Activated naive CD8-positive, alpha-beta T cell treated with anti-CD3 and anti-CD28 coated beads, Interleukin-2, amount 50 U/mL, for 16 hours (primary cell): ENCODE measurements around the gene IL1RN.

ENCODE experiments used
- DNase-seq: peaks from one replicate; pipeline ENCODE4 v3.0.0-alpha.2; 2020; ENCODE audit warnings: low read depth, low spot score

IL1RN gene

DNA sequence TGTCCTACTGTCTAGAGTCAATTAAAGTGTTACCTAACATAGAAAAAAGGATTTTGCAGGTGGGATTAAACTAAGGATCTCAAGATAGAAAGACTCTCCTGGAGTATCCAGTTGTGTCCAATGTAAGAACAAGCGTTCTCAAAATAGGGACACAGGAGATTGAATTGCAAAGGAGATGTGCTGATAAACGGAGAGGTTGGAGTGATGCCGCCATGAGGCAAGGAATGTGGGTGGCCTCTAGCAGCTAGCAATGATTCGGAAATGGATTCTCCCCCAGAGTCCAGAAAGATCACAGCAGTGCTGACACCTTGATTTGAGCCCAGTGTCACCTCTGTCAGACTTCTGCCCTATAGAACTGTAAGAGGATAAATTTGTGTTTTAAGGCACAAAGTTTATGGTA is 24.1 kb upstream of the IL1RN start:
- DNase-seq: no peak

DNA sequence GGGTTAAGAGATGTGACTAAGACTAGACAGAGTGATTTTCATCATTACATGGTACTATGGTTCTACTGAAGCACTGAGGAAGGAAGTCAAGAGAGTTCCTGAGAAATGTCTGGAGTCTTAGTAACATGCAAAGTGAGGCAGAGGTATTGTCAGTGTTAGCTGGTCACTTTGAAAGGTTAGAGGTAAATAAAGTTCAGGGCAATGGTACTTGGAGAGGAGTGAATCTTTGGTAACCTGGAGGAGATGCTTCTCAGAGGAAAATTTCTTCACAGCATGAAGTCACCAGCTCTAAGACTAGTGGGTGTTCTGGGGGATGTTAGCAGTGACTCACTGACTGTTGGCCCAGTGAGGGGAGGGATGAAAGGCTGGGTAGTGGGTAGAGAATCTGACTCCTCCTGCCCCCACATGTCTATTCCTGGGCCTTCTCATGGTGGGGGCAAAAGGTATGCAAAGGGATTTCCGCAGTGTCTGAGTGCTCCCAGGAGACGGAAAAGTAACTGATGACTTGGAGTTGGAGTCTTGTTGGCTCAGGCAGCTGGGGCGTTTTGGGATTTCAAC is 23.3 kb upstream of the IL1RN start:
- DNase-seq: no peak

DNA sequence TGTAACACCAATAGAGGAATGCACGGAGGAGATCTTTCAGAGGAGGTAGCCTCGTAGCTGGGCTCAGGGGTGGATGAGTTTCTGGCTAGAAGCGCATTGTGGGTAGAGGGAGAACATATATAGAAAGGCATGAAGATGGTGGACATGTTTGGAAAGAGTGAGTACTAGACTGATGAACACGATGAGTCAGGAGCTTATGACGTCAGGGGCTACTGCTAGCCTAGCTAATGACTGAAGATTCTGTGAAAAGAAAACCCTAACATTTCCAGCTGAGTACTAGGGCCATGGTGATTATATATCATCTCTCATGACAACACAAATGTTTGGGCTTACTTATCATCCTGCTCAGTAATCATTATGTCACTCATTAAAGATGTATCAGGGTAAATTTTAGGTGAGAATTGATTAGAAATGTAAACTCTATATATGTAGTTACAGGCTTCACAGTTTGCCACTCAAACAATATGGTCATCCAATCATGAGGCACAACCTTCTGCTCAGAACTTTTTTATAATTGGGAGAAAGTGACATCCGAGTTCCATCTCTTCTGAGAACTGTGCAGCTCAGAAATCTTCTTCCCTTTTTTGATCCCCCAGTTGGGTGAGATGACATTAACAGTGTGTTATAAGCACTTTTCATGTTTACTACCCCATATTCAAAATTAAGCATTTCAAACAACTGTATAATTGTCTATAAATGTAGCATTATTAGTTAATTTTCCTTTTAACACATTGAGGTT is 22.2 kb upstream of the IL1RN start:
- DNase-seq: no peak

DNA sequence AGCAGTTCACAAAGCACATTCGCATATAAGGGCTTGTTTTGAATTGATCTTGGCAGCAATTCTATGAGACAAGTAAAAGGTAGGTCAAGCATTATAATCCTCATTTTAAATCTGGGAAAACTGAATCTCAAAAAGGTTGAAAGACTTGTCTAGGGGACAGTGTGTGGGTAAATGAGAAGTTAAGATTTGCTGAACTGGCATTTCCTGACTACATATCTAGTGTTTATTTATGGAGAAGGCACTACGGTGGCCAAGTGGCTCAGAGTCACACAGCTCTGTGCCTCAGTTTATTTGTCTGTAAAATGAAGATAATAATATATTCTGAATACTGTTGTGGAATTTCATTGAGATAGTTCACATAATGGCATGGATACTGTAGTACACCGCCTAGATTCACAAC is 16.3 kb upstream of the IL1RN start:
- DNase-seq: no peak

DNA sequence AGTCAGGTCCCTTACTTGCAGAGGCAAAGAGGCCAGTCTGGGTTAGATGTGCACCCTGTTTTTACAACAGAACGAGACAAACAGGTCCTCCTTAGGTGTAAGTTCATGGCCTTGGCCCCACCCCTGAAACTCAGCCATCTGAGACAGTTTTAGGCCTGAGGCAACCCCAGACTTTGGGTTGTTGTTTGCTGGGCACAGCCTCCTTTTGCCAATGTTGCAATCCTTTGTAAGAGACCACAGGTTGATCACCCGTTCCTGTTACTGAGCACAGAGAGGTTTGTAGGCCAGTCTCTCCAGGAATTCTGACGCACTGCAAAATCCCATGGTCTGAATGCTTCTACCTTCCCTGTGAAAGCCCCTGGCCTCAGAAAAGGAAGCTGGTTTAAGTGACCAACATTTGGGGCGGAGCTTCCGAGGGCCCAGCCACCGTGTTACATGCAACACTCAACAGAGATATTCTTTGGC is 15.5 kb upstream of the IL1RN start:
- no peak for DNase-seq

DNA sequence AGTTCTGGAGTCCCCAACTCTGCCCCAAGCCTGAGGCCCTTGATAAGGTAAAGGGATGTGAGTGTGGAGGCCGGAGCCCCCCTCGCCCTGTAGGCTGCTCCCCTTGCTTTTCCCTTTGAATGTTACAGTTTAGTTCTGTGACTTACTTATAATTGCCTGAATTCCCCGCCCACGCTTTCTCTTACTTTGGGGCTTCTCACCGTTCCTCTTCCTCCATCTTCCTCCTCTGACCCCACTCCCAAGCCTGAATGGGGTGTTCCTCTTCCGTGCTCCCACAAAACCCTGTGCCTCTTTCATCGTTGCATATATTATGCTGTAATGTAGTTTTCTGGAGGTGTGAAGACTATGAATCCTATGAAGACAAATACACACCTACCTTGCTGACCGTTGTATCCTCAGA is 15.0 kb upstream of the IL1RN start:
- DNase-seq: no peak

DNA sequence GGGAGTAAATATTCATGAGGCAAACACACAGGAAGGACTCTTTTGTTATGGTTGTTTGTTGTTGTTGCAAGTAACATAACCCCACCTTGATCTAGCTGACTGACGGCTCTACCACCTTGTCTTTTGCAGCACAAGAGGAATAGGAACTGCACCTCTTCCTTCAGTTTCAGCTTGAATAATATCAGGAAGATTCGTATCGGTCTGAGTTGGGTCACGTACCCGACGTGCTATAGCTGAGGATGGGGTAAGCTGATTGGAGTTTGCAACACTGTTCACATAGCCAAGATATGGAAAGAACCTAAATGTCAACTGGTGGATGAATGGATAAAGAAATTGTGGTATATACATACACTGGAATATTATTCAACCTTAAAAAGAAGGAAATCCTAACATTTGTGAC is 14.5 kb upstream of the IL1RN start:
- DNase-seq: no peak

DNA sequence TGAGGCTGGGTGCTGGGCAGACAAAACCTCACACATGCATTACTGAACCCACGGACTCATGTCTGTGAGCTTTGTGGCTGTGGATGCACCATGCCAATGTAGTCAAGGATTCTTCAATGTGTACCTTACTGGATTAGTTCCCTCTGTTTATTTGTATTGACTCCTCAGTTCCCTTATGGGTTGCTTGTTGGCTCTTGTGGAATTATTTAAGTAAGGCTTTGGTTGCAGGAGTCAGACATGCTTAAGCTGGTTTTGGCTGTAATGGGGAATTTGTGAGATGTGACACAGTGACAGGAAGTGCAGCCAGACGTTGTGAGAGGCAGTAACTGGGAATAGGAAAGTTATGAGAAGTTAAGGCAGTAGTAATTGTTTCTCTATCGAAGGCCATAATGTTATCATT is 13.6 kb upstream of the IL1RN start:
- no peak for DNase-seq

DNA sequence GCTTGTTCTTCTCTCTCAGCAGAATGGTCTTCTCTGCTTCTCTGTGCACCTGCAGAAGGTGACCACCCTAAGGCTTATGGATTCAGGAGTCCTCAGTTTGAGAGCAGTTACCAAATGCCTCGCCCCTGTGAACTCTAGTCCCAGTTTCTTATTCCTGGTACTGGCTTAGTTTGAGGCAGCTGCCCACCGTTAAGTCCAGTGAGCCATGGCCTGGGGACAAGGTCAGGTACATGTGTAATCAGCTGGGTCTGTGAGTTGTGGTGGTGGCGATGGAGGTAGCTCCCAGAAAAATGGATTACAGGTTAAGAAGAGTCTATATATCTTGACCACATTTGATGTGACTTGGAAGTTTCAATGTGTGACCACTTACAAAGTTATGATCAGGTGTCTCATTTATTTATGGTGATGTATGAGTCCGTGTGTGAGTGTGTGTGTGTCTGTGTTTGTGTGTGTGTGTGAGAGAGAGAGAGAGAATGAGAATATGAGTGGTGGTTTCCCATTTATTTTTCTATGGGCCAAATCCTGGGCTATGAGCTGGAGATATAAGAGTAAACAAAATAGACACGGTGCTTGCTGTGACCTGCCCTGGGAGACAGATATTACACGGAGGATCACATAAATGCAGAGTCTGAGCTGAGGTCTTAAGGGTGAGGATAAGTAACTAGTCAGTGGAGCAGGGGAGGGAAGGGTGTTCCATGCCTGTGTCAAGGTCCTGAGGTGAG is 13.0 kb upstream of the IL1RN start:
- no peak for DNase-seq

DNA sequence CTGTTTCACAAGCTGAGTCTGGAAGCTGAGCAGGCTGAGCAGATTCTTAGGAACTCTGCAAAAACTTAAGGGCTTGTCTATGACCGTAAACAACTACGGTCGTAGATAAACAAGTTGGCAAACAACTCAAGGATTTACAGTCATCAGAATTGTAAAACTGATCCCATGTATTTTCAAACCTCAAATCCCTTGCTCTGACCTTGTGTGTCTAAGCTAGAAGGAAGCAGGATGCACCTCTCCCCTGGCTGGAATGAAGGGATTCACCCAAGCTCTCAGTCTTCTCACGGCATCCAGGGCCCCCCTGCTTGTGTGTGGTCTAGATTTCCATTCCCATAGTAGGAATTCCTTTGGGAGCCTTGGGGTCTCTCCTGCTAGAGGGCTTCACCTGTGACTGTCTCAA is 12.4 kb upstream of the IL1RN start:
- no peak for DNase-seq

DNA sequence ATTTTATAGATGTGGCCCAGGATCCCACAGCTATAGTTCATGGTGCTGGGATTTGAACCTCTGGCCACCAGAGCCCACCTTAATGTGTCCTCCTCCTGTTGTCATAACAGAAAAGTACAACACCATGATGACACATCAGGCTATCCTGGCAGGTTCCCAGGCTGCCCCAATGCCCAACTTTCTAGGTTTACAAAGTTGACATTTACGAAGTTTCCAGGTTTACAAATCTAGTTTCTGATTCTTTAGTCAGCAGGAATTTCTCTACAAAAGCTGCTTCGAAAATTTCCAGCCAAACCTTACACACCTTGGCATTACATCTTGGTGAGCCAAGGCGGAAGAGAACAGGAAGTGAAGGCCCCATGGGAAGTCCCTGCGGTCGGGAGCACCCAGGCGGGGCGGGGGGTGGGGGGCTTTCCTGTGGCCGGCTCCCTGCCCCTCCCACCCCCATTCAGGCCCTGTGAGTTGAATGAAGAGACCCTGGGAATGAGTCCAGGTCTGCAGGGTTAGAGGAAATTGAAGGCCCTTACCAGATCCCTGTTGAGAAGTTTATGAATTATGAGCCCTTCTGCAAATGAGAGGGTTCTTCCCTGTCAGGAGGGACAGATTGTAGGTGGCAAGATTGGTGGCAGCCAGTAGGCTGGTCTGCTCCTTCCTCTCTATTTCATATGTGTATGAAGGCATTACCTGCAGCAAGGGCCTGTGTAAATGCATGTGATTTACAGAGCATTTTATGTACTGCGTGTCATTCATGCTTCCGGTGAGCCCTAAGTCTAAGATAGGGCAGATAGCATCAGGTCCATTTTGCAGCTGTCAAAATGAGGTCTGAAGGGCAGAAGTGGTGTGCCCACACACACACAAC is 11.1 kb upstream of the IL1RN start:
- DNase-seq: no peak

DNA sequence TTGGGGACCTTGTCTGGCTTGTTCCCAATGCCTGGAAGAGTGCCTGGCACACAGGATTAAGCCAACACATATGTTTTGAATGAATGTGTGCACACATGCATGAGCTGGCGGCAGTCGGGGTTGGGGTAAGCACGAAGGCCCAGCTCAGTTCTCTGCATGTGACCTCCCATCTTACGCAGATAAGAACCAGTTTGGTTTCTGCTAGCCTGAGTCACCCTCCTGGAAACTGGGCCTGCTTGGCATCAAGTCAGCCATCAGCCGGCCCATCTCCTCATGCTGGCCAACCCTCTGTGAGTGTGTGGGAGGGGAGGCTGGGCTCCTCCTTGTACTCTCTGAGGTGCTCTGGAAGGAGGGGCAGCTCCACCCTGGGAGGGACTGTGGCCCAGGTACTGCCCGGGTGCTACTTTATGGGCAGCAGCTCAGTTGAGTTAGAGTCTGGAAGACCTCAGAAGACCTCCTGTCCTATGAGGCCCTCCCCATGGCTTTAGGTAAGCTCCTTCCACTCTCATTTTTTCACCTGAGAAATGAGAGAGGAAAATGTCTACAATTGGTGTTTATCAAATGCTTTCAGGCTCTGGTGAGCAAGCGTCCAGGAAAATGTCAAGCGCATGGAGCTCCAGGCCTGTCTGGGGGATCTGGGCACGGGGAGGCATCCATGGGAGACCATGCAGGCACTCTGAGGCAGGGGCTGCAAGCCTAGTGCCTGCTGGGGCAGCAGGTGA is 9.7 kb upstream of the IL1RN start:
- no peak for DNase-seq

DNA sequence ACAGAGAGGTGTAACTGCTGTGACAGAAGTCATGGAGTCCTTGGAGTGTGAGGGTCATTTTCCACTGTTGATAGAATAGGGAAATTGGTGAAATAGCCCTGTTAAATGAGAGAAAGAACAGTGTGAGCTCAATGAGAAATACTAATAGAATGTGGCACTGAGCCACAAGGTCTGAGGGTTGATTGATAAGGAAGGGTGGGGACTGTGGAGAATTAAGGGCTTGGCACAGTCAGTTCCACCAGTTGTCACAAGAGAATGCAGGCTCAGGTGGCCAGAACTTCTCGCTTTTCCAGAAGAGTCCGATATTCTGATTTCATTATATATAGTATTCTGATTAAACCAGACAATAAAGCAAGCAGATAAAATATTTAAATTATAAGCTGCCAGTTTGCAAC is 9.1 kb upstream of the IL1RN start:
- DNase-seq: no peak

DNA sequence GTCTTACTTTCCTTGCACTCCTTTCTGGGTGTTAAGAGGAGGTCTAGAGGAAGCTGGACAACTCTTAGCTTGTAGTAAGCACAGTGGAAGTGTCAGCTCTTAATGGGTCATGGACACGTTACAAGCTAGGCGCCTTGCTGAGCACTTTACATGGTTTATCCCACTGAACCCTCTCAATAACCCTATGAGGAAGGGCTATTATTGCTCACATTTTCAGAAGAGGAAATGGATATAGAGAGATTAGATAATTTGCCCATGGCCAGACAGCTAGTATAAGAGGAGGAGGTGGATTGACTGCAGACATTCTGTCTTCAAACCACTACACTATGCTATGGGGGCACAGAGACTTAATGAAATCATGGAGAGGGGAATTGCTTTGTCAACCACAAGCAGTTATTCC is 8.3 kb upstream of the IL1RN start:
- DNase-seq: no peak

DNA sequence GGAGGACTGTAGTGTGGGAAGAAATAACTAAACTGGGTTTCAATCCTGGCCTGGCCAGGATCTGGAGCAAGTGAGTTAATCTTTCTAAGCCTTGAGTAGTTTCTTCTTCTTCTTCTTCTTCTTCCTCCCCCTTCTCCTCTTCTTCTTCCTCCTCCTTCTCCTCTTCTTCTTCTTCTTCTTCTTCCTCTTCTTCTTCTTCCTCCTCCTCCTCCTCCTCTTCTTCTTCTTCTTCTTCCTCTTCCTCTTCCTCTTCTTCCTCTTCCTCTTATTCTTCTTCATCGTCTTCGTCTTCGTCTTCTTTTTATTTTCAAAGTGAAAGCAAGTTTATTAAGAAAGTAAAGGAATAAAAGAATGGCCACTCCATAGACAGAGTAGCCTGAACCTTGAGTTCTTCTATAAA is 6.5 kb upstream of the IL1RN start:
- no peak for DNase-seq

DNA sequence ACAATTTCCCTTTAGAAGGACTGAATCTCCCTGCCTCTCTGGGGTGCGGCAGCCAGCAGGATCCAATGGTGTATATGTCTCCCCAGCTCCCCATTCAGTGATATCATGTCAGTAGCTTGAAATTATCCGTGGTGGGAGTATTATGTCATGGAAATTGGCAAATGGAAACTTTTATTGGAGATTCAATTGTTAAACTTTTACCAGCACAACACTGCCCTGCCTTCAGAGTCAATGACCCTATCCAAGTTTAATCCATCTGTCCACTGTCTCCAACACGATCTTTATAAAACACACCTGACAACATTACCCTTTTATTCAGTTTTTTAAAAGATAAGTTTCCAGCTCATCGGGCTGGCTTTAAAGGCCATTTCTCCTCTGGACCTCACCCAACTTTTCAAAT is 5.0 kb upstream of the IL1RN start:
- no peak for DNase-seq

DNA sequence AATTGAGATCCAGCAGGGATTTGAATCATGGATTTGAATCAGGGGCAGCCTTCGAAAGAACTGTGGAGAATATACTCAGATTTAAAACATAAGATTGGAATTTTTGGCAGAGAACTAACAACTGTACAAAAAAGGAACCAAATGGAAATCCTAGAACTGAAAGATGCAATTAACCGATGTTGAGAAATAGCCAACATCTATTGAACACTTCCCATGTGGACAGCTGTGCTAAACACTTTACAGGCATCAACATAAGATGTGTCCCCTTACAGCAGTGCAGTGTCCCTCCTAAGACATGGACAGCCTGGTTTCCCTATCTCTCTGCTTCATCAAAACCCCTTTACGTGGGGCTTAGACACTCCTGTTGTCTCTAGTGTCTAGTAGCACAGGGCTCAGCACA is 3.7 kb upstream of the IL1RN start:
- no peak for DNase-seq

DNA sequence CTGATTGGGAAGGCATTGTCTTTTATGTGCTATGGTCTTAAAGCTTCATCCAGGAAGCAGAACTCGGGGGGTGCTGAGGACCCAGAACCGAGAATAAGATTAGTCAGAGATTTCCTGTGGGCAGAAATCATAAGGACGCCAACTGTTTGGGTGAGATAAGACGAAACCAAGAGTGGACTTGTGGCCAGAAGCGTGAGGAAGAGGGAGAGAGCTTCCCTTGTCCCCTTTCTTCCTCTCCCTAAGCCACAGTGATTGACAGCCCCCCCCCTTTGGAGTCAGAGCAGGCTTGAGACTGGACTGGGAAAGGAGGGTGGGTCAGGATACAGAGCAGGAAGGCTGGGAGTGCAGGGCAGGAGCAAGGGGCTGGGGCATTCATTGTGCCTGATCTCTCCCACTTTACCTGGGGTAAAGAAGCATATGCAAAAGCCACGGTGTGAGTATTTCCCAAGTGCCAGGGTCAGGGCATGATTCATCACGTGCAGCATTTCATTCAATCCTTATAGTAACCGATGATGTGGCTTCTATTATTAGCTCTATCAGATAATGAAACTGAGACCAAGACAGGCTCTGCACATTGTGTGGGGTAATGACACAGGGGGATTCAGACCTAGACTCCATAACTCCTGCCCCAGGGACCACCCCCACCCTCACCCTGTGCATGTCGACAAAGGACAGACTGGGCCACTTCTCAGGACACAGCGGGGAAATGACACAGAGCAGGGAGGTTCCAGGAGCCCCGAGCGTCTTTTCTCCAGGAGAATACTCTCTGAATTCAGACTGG is 3.0 kb upstream of the IL1RN start:
- no peak for DNase-seq

DNA sequence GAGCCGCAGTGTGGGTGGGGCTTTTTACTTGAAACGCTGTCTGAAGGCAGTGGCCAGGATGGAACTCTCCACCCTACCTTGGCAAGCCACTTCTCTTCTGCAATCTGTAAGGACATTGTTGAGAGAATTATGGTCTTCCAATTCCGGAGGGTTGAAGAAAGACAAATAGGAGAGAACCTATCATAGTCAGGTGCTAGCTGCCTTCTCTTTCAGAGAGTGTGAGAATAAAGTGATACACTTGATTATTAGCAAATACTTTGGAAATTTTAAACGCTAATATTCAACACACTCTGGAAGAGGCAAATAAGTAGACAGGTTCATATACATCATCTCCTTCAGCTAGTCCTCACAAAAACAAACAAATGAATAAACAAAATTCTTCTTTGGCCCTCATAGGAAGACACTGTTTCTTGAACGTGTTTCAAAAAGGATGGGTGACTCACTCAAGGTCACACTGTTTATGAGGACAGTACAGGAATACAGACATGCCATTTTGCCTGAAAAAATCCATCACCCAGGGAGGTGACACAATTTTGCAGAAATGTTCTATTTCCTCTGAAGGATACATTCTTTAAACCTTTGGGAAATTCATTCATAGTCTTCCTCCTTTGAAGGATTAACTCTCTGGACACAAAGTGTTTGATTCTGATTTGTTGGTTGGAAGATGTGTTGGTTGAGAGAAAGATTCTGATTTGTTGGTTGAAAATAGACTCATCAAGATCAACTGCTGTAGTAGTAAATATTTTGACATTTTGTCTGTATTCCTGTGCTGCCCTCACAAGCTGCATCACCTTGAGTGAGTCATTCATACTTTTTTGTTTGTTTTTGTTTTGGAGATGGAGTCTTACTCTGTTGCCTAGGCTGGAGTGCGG is 2.2 kb upstream of the IL1RN start:
- DNase-seq: no peak
